ENCODE results near the gene ANG. TPM values are rescaled to one million over a fixed set of nuclear protein-coding genes. Genes with fewer than 3 reads are reported as not detected.

ANG gene
- total RNA-seq, 1 donor from 2014 or later = 3.7 TPM

- TF ChIP-seq CTCF (IDR thresholded peaks at IDR 0.05; ENCODE audit: borderline replicate concordance) = no peak
- H3K4me3 ChIP-seq = no peak overlapping the region
- peaks cover 95% of the 10 kb centered on the region for H3K27me3 ChIP-seq (ENCODE audit: low read depth)
Observed at GRCh38 chr14:20652996-20653975, 35.3 kb upstream of the ANG start.

GRCh38 chr14:20655851-20656250 is 32.7 kb upstream of the ANG start:
- DNase-seq = no peak
- peaks cover 98% of the 10 kb centered on the region for H3K27me3 ChIP-seq (ENCODE audit: low read depth)
- peaks cover 4% of the 10 kb centered on the region for H3K4me1 ChIP-seq
- TF ChIP-seq CTCF (IDR thresholded peaks at IDR 0.05; ENCODE audit: borderline replicate concordance) = no peak
- intact Hi-C loops (cut with micrococcal nuclease) = no loop called here
- H3K36me3 ChIP-seq = no peaks in the 10 kb centered on the region
- no peak overlapping the region for H3K27ac ChIP-seq (replicated peaks)
- H3K9me3 ChIP-seq (replicated peaks) = no peaks in the 10 kb centered on the region
- no peak overlapping the region for H3K4me3 ChIP-seq

More at GRCh38 chr14:20652996-20653975, 35.3 kb upstream of the ANG start:
- no peak for DNase-seq
- Histone ChIP-seq H3K27ac (replicated peaks) (no peak overlapping the region), H3K36me3 (no peaks in the 10 kb centered on the region), H3K4me1 (peaks cover 4% of the 10 kb centered on the region), H3K9me3 (replicated peaks) (no peaks in the 10 kb centered on the region)
- intact Hi-C loops (cut with micrococcal nuclease) = no loop called here

- intact Hi-C loops (cut with micrococcal nuclease) = no loop called here
- TF ChIP-seq CTCF (IDR thresholded peaks at IDR 0.05; ENCODE audit: borderline replicate concordance) = no peak
- H3K27me3 ChIP-seq (ENCODE audit: low read depth) = peaks cover 98% of the 10 kb centered on the region
Observed at GRCh38 chr14:20656274-20656673, 32.3 kb upstream of the ANG start.

GRCh38 chr14:20657216-20658211 is 31.1 kb upstream of the ANG start:
- DNase-seq = no peak
- peaks cover 98% of the 10 kb centered on the region for H3K27me3 ChIP-seq (ENCODE audit: low read depth)
- peak; percentile 11 for TF ChIP-seq CTCF (IDR thresholded peaks at IDR 0.05; ENCODE audit: borderline replicate concordance)

More at GRCh38 chr14:20656274-20656673, 32.3 kb upstream of the ANG start:
- no peaks in the 10 kb centered on the region for H3K9me3 ChIP-seq (replicated peaks)
- H3K36me3 ChIP-seq = no peaks in the 10 kb centered on the region
- no peak overlapping the region for H3K4me3 ChIP-seq
- no peak overlapping the region for H3K27ac ChIP-seq (replicated peaks)
- DNase-seq = no peak
- peaks cover 4% of the 10 kb centered on the region for H3K4me1 ChIP-seq

GRCh38 chr14:20658246-20658645 is 30.3 kb upstream of the ANG start:
- H3K9me3 ChIP-seq (replicated peaks) = no peaks in the 10 kb centered on the region
- H3K36me3 ChIP-seq = no peaks in the 10 kb centered on the region
- H3K4me1 ChIP-seq = peaks cover 5% of the 10 kb centered on the region
- no peak for TF ChIP-seq CTCF (IDR thresholded peaks at IDR 0.05; ENCODE audit: borderline replicate concordance)
- DNase-seq = no peak
- no peak overlapping the region for H3K4me3 ChIP-seq
- H3K27me3 ChIP-seq (ENCODE audit: low read depth) = peaks cover 98% of the 10 kb centered on the region
- intact Hi-C loops (cut with micrococcal nuclease) = no loop called here
- H3K27ac ChIP-seq (replicated peaks) = no peak overlapping the region

More at GRCh38 chr14:20657216-20658211, 31.1 kb upstream of the ANG start:
- H3K27ac ChIP-seq (replicated peaks) = no peak overlapping the region
- H3K9me3 ChIP-seq (replicated peaks) = no peaks in the 10 kb centered on the region
- H3K36me3 ChIP-seq = no peaks in the 10 kb centered on the region
- intact Hi-C loops (cut with micrococcal nuclease) = no loop called here
- no peak overlapping the region for H3K4me3 ChIP-seq
- H3K4me1 ChIP-seq = peaks cover 4% of the 10 kb centered on the region
